ENCODE data around the gene HKDC1.

HKDC1 gene

GRCh38 chr10:69216577-69217118, 3.5 kb upstream of the HKDC1 start:
- no peak for DNase-seq

DNA sequence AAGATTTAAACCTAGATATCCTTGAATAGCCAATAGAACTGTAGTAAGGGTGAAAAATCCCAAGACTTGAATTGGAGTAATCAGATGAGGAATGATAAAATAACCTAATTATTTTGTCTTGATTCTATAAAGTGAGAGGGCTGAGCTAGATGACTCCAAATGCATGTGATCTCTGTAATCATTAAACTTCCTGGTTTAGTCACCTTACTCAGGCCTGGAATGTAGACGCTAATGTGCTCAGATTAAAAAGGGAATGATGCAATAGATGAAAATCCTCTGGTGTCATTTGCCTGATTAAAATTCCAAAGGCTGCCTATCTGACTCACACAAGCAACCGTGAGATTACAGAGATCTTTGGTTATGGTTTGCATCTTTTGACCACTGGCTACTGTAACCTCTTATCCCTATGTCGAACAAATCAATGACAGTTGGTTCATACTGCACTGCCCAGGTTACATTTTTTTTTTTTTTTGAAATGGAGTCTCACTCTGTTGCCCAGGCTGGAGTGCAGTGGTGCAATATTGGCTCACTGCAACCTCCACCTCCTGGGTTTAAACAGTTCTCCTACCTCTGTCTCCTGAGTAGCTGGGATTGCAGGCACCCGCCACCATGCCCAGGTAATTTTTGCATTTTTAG, 2.9 kb upstream of the HKDC1 start:
- no peak for DNase-seq

DNA sequence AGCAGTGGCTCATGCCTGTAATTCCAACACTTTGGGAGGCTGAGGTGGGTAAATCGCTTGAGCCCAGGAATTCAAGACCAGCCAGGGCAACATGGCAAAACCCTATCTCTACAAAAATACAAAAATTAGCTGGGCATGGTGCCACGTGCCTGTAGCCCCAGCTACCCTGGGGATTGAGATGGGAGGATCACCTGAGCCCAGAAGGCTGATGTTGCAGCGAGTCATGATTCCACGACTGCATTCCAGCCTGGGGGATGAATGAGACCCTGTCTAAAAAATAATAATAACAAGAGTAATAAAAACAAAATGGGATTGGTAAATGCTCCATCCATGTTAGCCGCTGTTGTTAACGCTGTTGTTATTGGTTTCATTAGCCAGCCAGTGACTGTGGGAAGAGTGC, 1.3 kb upstream of the HKDC1 start:
- no peak for DNase-seq

GRCh38 chr10:69220507-69220906, 375 bp downstream of the HKDC1 start:
- no peak for DNase-seq

DNA sequence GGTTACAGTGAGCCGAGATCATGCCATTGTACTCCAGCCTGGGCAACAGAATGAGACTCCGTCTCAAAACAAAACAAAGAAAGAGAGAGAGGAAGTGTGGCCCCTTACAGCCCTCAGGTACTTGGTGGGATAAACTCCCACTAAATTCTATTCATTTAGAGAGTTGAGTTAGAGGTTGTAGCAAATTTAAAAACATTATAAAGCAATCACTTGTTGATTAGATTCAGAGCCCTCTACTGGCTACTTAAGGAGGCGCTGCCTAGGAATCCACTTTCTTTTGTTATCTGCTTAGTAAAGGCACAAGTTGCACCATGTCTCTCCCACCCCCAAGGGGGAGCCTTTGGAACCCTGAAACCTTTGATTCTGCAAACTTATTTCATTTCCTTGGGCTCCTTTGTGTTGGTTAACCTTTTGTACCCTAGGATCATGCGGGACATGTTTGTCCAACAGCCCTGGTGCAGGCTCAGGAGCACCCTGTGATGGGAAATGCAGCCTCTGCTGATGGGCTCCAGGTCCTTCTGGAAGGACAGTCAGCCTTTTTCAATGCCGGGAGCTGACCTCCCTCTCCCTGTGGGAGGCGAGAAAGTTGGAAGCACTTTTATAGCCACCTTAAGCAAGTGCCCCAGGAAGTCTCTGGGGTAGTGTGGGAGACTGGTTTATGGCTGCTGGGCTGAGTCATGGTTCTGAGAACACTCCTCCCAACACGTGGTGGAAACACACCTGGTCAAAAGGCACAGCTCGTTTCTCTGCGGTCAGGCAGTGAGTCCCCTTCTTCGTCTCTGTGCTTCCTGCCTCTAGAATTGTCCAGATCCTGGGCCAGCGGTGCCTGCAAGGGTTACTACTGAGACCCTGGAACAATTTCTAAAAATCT, 2.3 kb downstream of the HKDC1 start:
- DNase-seq, result no peak

- no peak for DNase-seq
Observed at GRCh38 chr10:69223028-69223342, 2.9 kb downstream of the HKDC1 start.

DNA sequence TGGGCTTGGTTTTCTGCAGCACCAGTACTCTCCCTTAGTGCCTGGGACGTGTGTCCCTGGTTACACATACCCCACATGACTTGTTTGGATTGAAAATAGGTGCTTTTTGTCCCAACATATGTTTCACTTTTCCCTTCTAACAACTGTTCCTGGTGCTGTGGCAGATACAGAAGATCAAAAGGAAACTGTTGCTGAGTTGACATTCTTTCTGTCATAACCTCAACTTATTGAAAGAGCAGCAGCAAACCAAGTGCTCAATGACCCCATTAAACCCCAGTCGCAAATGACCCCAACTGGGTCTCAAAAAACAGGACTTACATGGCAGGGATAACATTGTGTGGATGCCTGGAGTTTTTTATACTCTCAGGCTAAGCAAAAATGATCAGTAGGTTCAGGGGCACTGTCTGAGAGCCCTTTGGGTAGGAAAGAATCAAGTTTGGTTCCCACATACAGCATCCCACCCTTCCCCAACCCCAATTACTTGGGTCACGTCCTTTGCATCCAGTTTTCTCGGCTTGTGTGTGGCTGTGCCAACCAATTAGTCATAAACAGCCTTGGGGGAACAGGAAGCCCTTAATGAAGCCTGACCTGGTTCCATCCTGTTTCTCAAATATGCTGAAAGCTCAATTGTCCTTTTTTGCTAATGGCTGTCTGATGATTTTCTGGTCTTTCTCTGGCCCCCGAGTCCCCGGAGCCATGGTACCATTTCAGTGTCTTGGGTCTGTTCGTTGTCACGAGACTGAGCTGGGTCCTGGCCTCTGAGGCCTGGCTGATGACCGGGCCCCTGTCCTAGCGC, 4.9 kb downstream of the HKDC1 start:
- DNase-seq, result no peak

DNA sequence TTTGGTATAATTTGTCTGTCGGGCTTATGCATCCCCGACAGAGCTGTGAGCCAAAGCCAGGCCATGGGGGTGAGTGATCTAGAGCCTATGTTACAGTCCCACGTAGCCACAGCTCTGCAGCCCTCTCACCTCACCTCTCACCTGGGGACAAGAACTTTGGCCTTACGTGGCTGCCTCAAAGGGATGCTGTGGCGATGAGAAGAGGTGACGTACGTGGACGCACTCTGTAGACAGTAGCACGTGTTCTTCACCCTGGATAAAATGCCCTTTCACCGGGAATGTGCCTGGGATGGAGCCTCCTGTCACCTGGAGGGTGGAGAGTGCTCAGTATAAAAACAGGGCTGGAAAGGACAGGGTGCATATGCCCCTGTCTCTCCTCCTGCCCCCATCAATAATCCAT, 5.5 kb downstream of the HKDC1 start:
- DNase-seq, result no peak

GRCh38 chr10:69226919-69227450, 6.9 kb downstream of the HKDC1 start:
- DNase-seq, result no peak

- DNase-seq, result no peak
Observed at GRCh38 chr10:69228151-69228550, 8.0 kb downstream of the HKDC1 start.

DNA sequence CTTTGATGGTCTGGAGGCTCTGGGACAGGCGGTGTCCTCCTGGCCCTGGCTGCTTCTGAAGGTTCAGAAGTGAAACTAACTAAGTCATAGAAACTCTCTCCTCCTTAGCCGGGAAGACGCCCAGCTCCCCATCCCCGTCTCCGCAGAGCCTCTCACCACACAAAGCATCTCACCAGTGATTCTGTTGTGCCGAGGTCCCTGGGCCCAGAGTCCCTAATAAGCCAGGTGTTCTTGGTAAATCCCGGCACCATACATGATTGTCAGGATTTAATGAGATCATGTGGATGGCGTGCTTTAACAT, 9.4 kb downstream of the HKDC1 start:
- DNase-seq, result no peak

DNA sequence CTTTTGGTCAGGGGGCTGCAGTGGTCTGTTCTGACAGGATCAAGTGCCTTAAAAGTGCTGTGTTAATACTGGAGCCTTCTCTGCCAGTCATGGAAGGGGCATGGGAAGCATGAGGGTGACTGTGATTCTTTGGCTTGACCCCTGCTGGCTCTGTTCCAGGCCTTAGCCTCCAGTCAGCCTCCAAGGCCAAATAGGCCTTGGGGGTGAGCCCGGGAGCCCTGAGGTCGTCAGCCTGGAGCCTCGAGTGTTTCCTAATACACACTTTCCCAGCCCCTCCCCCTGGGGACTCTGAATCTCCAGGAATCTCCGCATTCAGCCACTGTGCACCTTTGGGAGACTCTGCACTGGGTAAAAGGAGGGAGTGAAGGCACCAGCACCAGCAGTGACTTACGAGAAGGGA, 10.0 kb downstream of the HKDC1 start:
- DNase-seq, result no peak

- no peak for DNase-seq
Observed at GRCh38 chr10:69232252-69232651, 12.1 kb downstream of the HKDC1 start.

GRCh38 chr10:69232736-69233480, 12.8 kb downstream of the HKDC1 start:
- DNase-seq, result peak; percentile 7

- no peak for DNase-seq
Observed at GRCh38 chr10:69234447-69234846, 14.3 kb downstream of the HKDC1 start.

DNA sequence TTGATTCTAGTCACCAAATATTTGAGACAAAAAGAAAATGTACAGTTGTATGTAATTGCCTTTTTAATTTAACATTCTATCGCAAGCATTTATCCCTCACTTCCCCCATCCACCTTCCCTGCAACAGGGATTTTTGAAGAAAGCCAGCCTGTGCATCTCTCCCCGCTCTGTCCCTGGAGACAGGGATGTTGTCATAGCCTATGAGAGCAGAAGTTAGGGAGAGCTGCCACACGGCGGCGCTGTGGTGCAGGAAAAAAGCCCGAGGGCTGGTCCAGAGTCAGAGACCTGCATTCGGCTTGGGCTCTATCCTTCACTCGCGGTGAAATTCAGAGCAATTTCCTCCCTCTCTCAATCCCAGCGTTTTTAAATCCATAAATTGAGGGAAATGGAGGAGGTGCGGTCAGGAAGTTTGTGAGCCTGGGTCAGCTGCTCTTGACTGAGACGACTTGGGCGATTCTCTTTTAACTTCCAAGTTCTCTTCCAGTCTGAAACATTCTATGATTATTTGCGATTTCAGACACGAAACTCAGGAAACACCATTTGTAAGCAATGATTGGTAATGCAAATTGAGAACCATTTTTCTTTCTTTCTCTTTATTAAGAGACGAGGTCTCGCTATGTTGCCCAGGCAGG, 17.5 kb downstream of the HKDC1 start:
- peak; percentile 93 for DNase-seq

- DNase-seq, result peak; percentile 24
Observed at GRCh38 chr10:69239136-69239535, 19.0 kb downstream of the HKDC1 start.

- DNase-seq, result no peak
Observed at GRCh38 chr10:69239816-69240434, 19.8 kb downstream of the HKDC1 start.

- no peak for DNase-seq
Observed at GRCh38 chr10:69240455-69240854, 20.3 kb downstream of the HKDC1 start.

GRCh38 chr10:69241575-69241974, 21.4 kb downstream of the HKDC1 start:
- peak; percentile 41 for DNase-seq

DNA sequence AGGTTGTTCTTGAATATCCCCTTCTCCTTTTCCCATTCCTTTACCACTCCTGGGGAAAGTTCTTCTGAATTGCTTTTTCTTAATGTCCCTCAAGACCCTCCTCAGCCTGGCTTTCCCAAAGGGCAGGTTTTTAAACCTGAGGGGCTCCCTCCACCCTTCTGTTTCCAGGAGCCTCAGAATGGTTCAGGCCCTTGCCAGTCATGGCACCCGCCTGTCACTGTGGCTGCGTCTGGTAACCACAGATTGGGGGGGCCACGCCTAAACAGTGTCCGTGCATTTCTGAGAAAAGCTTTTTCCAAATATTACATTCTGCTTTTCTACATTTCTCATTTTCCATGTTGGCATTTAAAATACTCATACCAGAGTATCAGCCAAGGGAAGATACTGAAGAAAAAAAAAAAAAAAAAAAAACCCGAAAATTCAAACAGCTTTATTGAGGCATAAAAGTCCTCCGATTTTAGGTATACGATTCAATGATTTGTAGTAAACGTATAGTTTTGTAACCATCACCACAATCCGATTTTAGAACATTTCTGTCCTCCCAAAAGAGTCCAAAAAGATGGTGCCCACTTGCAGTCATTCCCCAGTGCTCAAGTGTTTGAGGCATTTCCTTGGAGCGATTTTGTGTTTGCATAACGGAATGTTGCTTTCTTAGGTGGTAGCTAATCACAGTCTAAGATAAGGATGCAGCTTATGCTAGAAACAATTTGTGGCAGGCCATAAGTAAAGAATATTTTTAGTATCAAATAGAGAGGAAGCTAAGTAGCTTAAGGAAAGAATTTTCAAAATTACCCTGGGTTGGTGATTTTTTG, 22.1 kb downstream of the HKDC1 start:
- DNase-seq, result peak; percentile 0
